Right lobe of liver (tissue), 4 donors: ENCODE measurements around the gene IFI27L1.

Experiments
- POLR2A ChIP-seq: fragments of 450-650 bp; IDR thresholded peaks from one replicate; pipeline ENCODE4 v1.6.1; 2017; ENCODE audit warnings: antibody characterized with exemption, mild to moderate bottlenecking
- TF ChIP-seq, protein P1 (sequence below), 4 donors: fragments of 200-600 bp in 3 of 4; fragments of 450-650 bp in 1 of 4; IDR thresholded peaks; one replicate each; pipeline versions ENCODE4 v1.5.1 to v1.8.0; 2016 to 2022; ENCODE audit warnings: antibody characterized with exemption in 4 of 4, mild to moderate bottlenecking in 2 of 4
- donor health status: DM: no; HTN: no; CAD: no.
- donor health status: DM: no; HTN: no; CAD: no.
- donor health status: DM: no; HTN: yes; CAD: no.

DNA sequence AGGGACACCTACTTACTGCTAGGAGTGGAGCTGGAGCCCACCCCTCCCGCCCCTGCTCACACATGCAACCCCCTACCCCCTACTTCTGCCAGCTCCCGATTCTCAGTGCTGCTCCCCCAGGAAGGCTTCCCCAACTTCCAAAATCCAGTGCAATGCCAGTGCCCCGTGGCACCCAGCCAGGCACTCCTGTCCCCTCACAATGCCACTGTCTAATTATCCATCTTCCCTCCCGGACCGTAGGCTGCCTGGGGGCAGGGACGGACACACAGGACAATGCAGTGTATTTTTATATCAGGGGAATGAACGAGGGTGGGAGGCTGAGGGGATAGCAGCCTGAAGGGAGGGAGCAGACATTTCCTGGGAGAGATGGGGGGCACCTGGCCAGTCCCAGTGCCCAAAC is 42.6 kb upstream of the IFI27L1 start:
- TF ChIP-seq, protein P1, sequence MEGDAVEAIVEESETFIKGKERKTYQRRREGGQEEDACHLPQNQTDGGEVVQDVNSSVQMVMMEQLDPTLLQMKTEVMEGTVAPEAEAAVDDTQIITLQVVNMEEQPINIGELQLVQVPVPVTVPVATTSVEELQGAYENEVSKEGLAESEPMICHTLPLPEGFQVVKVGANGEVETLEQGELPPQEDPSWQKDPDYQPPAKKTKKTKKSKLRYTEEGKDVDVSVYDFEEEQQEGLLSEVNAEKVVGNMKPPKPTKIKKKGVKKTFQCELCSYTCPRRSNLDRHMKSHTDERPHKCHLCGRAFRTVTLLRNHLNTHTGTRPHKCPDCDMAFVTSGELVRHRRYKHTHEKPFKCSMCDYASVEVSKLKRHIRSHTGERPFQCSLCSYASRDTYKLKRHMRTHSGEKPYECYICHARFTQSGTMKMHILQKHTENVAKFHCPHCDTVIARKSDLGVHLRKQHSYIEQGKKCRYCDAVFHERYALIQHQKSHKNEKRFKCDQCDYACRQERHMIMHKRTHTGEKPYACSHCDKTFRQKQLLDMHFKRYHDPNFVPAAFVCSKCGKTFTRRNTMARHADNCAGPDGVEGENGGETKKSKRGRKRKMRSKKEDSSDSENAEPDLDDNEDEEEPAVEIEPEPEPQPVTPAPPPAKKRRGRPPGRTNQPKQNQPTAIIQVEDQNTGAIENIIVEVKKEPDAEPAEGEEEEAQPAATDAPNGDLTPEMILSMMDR (IDR thresholded peaks at IDR 0.05), result no peak
- no peak for TF ChIP-seq POLR2A
